IPS-11a (cell line): Measurements from ENCODE around the gene CDK1.

Experiments used
- H3K4me3 ChIP-seq: one replicate; pipeline ENCODE4 v1.5.1; 2013; ENCODE audit warnings: low read depth, low read length, control low read depth

CDK1 gene

GRCh38 chr10:60777696-60778213, 523 bp upstream of the CDK1 start:
- peak overlapping the region; percentile 64 for H3K4me3 ChIP-seq

- peak overlapping the region; percentile 64 for H3K4me3 ChIP-seq
Measured at GRCh38 chr10:60778971-60779796, 906 bp downstream of the CDK1 start.

GRCh38 chr10:60781661-60782060, 3.4 kb downstream of the CDK1 start:
- H3K4me3 ChIP-seq, result no peak overlapping the region

- no peak overlapping the region for H3K4me3 ChIP-seq
Measured at GRCh38 chr10:60784641-60785040, 6.4 kb downstream of the CDK1 start.

- H3K4me3 ChIP-seq, result no peak overlapping the region
Measured at GRCh38 chr10:60788544-60788943, 10.3 kb downstream of the CDK1 start.

GRCh38 chr10:60789340-60789739, 11.1 kb downstream of the CDK1 start:
- H3K4me3 ChIP-seq, result no peak overlapping the region

- H3K4me3 ChIP-seq, result no peak overlapping the region
Measured at GRCh38 chr10:60794953-60795352, 16.7 kb downstream of the CDK1 start.

GRCh38 chr10:60795465-60796202, 17.4 kb downstream of the CDK1 start:
- H3K4me3 ChIP-seq, result no peak overlapping the region

GRCh38 chr10:60796481-60796880, 18.2 kb downstream of the CDK1 start:
- no peak overlapping the region for H3K4me3 ChIP-seq

GRCh38 chr10:60797200-60797599, 18.9 kb downstream of the CDK1 start:
- no peak overlapping the region for H3K4me3 ChIP-seq

GRCh38 chr10:60798031-60798430, 19.8 kb downstream of the CDK1 start:
- H3K4me3 ChIP-seq, result no peak overlapping the region

GRCh38 chr10:60798870-60799269, 20.6 kb downstream of the CDK1 start:
- H3K4me3 ChIP-seq, result no peak overlapping the region

- H3K4me3 ChIP-seq, result no peak overlapping the region
Measured at GRCh38 chr10:60799971-60800650, 21.8 kb downstream of the CDK1 start.

GRCh38 chr10:60800918-60801317, 22.6 kb downstream of the CDK1 start:
- no peak overlapping the region for H3K4me3 ChIP-seq

GRCh38 chr10:60801522-60801921, 23.2 kb downstream of the CDK1 start:
- H3K4me3 ChIP-seq, result no peak overlapping the region

- H3K4me3 ChIP-seq, result no peak overlapping the region
Measured at GRCh38 chr10:60803433-60803832, 25.2 kb downstream of the CDK1 start.

GRCh38 chr10:60803865-60804264, 25.6 kb downstream of the CDK1 start:
- no peak overlapping the region for H3K4me3 ChIP-seq

GRCh38 chr10:60806921-60807320, 28.6 kb downstream of the CDK1 start:
- no peak overlapping the region for H3K4me3 ChIP-seq

GRCh38 chr10:60807499-60807898, 29.2 kb downstream of the CDK1 start:
- H3K4me3 ChIP-seq, result no peak overlapping the region

- H3K4me3 ChIP-seq, result no peak overlapping the region
Measured at GRCh38 chr10:60808036-60808435, 29.8 kb downstream of the CDK1 start.

- H3K4me3 ChIP-seq, result no peak overlapping the region
Measured at GRCh38 chr10:60809157-60809556, 30.9 kb downstream of the CDK1 start.
